Measurements from ENCODE around the gene DSP. TPM values are rescaled to one million over a fixed set of nuclear protein-coding genes. Genes with fewer than 3 reads are reported as not detected.

The DSP gene
- total RNA-seq, 4 donors from 2014 or later = 3.5 to 6.0 (median 4.7) TPM

- DNase-seq (ENCODE audit: low spot score in 2 of 2) = no peak
- WGBS, 2 donors = 2 to 3% methylated on average over 10 to 39 of the region's 80 CpGs
- H3K27me3 ChIP-seq = peaks cover 0 to 93% of the 10 kb centered on the region in 2 donors
Observed at GRCh38 chr6:7542065-7542873, 798 bp downstream of the DSP start.

GRCh38 chr6:7542874-7543624 lies 1.6 kb downstream of the DSP start:
- Histone ChIP-seq H3K9me3 (no peaks in the 10 kb centered on the region), H3K27me3 (peaks cover 0 to 93% of the 10 kb centered on the region in 2 donors), H3K36me3 (no peaks in the 10 kb centered on the region), H3K4me3 (peak overlapping the region; percentile 37 to 63 (median 58)), H3K27ac (peak overlapping the region in 2 of 4 donors; percentile 55 to 83), H3K4me1 (peaks cover 0 to 37% (median 12%) of the 10 kb centered on the region in 4 donors)
- WGBS, 2 donors = 7 to 9% methylated on average over 20 to 29 of the region's 32 CpGs
- TF ChIP-seq POLR2A (IDR thresholded peaks at IDR 0.05) (no peak), CTCF (IDR thresholded peaks at IDR 0.05) (no peak), EP300 (IDR thresholded peaks at IDR 0.05) (no peak)
- no peak for DNase-seq (ENCODE audit: low spot score in 2 of 2)

More at GRCh38 chr6:7542065-7542873, 798 bp downstream of the DSP start:
- no peak for TF ChIP-seq EP300 (IDR thresholded peaks at IDR 0.05)
- no peak for TF ChIP-seq POLR2A (IDR thresholded peaks at IDR 0.05)
- no peak for TF ChIP-seq CTCF (IDR thresholded peaks at IDR 0.05)
- H3K4me1 ChIP-seq = peaks cover 0 to 37% (median 12%) of the 10 kb centered on the region in 4 donors
- H3K27ac ChIP-seq = peak overlapping the region in 2 of 4 donors; percentile 55 to 83
- peak overlapping the region; percentile 37 to 63 (median 58) for H3K4me3 ChIP-seq
- H3K9me3 ChIP-seq = no peaks in the 10 kb centered on the region
- no peaks in the 10 kb centered on the region for H3K36me3 ChIP-seq

GRCh38 chr6:7543789-7544424 lies 2.4 kb downstream of the DSP start:
- Histone ChIP-seq H3K4me1 (peaks cover 0 to 37% (median 12%) of the 10 kb centered on the region in 4 donors), H3K4me3 (no peak overlapping the region), H3K36me3 (no peaks in the 10 kb centered on the region), H3K9me3 (no peaks in the 10 kb centered on the region), H3K27ac (no peak overlapping the region), H3K27me3 (peaks cover 0 to 88% of the 10 kb centered on the region in 2 donors)
- WGBS, 2 donors = 43 to 45% methylated on average over 13 of the region's 13 CpGs
- TF ChIP-seq POLR2A (IDR thresholded peaks at IDR 0.05) (no peak), EP300 (IDR thresholded peaks at IDR 0.05) (no peak), CTCF (IDR thresholded peaks at IDR 0.05) (no peak)
- no peak for DNase-seq (ENCODE audit: low spot score in 2 of 2)

GRCh38 chr6:7544597-7544996 lies 3.1 kb downstream of the DSP start:
- TF ChIP-seq EP300 (IDR thresholded peaks at IDR 0.05) (no peak), CTCF (IDR thresholded peaks at IDR 0.05) (no peak), POLR2A (IDR thresholded peaks at IDR 0.05) (no peak)
- H3K36me3 ChIP-seq = no peaks in the 10 kb centered on the region
- H3K4me3 ChIP-seq = no peak overlapping the region
- DNase-seq (ENCODE audit: low spot score in 2 of 2) = no peak
- peaks cover 0 to 37% (median 12%) of the 10 kb centered on the region in 4 donors for H3K4me1 ChIP-seq
- WGBS, 2 donors = 79 to 85% methylated on average over 3 of the region's 3 CpGs
- no peak overlapping the region for H3K27ac ChIP-seq
- peaks cover 0 to 83% of the 10 kb centered on the region in 2 donors for H3K27me3 ChIP-seq
- no peaks in the 10 kb centered on the region for H3K9me3 ChIP-seq

Measured in tibial nerve (tissue), 4 donors.